HepG2 (cell line): ENCODE data around the gene PBX4. TPM values are rescaled to one million over a fixed set of nuclear protein-coding genes. Genes with fewer than 3 reads are reported as not detected.

Experiments
- CBFB ChIP-seq: sonication (generic); formaldehyde crosslinking; IDR thresholded peaks from 2 replicates; pipeline ENCODE4 v1.4.0; 2020; ENCODE audit warnings: missing genetic modification reagents
- GMEB2 ChIP-seq: IDR thresholded peaks from 2 replicates; pipeline ENCODE4 v1.6.1; 2016; ENCODE audit warnings: missing biosample characterization, missing genetic modification reagents, low read depth
- ZNF232 ChIP-seq: sonication (generic); formaldehyde crosslinking; IDR thresholded peaks from 2 replicates; pipeline ENCODE4 v1.4.0; 2020; ENCODE audit warnings: missing genetic modification reagents, borderline replicate concordance
- ZNF609 ChIP-seq: sonication (generic); formaldehyde crosslinking; IDR thresholded peaks from 2 replicates; pipeline ENCODE4 v1.4.0; 2020; ENCODE audit warnings: mild to moderate bottlenecking, missing genetic modification reagents, borderline replicate concordance
- polyA plus RNA-seq, 8 experiments: library from polyadenylated mRNA; depleted of rRNA in 3 of 8; stranded (reverse) in 7 of 8; unstranded in 1 of 8; fragments of >200 nt; fragmentation: Illumina TruSeq in 4 of 8; extraction: Trizol in 4 of 8; gene quantifications; 2 replicates each; pipeline versions ENCODE4 v1.2.1 to v1.2.3, GENCODE V29; 2011 to 2016; ENCODE audit warnings: low read depth in 4 of 8, missing spikeins in 1 of 8, mixed read lengths in 1 of 8; ENCODE audit not compliant: insufficient read depth in 1 of 8
- total RNA-seq, 5 experiments: library from RNA; depleted of rRNA; stranded (reverse); fragments of >200 nt; fragmentation: Illumina TruSeq; extraction: Trizol; gene quantifications; 2 replicates each; pipeline ENCODE4 v1.2.3, GENCODE V29; 2016; ENCODE audit warnings: low read depth in 1 of 5

PBX4 gene
- total and polyA plus RNA-seq, 2 of the 13 experiments (the other 11 are each of a cell fraction or from before 2014, with no cell fraction given): not detected

GRCh38 chr19:19634516-19635312 is 16.2 kb upstream of the PBX4 start (continued):
- TF ChIP-seq ZNF609 (no peak), CBFB (CRISPR knock-in tag) (no peak), GMEB2 (CRISPR knock-in tag) (no peak), ZNF232 (CRISPR knock-in tag) (no peak)
